ENCODE results near the gene TMTC2. TPM values are rescaled to one million over a fixed set of nuclear protein-coding genes. Genes with fewer than 3 reads are reported as not detected.
A peak's percentile ranks its signal among the peaks of the same experiment; 100 is the strongest.

Gene TMTC2
- polyA plus RNA-seq, 1 donor, result 46.4 TPM

- no peak for DNase-seq
Observed at GRCh38 chr12:82673698-82674097, 13.0 kb upstream of the TMTC2 start.

DNA sequence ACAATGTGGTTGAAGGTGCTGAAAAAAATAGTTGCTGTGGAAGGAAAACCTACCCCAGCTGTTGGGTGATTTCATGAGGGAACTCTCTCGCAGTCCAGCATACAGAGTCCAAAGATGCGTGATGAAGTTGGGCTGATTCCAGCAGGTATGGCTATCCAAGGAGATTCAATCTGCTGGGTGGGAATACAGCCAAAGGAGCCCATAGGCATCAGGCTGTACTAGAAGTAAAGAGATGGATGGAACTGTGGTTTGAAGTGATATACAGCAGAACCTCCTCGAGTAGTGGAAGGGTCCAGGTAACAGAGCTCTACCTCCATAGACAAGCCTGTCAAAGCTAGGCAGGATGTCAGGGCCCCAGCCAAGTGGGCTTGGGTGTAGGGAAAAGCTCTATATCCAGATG is 11.5 kb upstream of the TMTC2 start:
- DNase-seq, result no peak

DNA sequence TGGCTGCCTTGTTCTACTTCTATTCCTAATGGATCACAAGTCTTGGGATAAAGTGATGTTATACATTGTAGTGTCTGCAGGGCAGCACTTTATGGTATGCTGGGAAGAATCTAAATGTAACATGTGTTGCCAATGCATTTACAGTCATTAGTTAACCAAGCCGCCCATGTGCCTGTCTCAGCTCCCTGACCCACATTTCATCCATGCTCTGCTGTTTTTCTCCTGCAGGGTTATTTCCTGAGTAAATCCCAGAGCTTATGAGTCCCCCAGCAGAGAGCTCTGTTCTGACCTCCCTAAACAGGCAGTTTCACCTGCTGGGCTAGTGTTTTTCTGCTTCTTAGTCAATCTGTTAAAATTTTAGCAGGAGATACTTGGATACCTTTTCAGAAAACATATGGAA is 4.4 kb upstream of the TMTC2 start:
- no peak for DNase-seq

GRCh38 chr12:82682851-82683261 is 3.9 kb upstream of the TMTC2 start:
- no peak for DNase-seq

DNA sequence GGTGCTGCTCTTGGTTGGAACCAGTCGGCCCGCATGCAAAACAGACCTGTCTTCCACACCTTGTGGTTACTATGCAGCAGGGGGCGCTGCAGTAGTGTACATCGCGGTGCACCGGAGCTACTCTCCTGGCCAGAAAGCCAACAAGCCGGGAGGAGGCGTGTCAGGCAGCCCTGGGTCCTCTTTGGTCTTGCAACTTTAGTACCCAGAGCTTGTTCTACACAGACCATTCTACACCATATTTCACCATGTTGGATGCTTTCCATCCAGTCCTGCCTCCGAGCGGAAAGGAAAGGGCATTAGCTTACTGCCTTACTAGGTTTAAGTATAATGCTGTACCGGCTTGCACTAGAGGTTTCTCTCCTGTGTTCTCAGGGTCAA is 927 bp upstream of the TMTC2 start:
- DNase-seq, result peak; percentile 95

- peak; percentile 54 for DNase-seq
Observed at GRCh38 chr12:82687021-82688011, 610 bp downstream of the TMTC2 start.

DNA sequence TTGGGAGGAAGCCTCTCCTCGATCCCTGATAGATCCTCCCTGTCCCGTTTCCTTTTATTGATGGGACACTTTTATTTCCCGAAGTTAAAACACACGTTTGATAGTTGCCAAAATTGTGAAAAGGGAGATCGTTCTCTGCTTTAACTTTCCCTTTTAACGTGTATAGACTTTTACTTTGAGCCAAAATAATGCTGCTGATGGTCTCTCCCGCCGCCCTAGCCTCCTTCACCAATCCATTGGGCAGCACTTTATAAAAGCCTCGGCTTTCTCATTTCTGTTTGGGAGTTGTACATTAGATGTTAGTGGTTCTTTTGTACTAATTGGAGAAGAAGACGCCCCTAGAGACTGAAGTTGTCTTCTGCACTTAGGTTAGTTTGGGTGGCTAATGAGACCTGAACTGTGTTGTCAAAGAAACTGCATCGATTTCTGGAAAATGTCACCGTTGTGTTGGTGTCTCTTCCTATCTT is 1.4 kb downstream of the TMTC2 start:
- DNase-seq, result no peak

DNA sequence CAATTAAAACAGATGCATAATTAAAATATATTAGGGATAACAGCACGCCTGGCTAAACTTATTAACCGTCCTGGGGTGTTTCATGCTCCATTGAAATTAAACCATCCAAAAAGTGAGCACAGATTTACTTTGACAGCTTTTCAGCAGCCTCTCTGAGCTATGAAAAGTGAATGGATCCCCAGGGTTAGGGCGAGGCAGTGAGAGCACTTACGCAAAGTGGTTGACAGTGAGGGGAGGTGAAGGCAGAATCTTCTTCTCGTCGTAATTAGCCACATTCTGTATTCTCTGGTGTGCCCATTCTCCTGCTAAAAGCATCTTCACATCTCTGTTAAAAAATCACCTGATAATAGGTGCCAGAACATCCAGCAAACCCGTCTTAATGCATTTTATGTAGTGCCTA is 1.9 kb downstream of the TMTC2 start:
- DNase-seq, result no peak

- DNase-seq, result no peak
Observed at GRCh38 chr12:82690006-82690405, 3.3 kb downstream of the TMTC2 start.

DNA sequence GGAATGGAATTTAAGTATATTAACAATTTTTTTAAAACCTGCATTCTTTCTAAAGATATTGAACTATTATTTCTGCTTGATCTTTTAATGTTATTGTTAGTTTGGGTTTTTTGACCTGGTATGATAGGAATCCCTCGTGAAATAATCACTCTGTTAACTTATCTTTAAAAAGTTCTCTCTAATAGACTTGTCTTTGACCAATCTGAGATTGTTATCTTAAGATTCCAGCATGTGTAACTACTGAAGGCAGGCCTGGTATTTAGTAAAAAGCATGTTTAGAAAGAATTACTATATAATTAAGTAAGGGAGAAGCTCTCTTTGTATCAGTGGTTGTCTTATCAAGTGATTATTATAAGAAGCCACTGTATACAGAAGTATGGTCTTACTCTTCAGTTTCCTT is 4.8 kb downstream of the TMTC2 start:
- no peak for DNase-seq

DNA sequence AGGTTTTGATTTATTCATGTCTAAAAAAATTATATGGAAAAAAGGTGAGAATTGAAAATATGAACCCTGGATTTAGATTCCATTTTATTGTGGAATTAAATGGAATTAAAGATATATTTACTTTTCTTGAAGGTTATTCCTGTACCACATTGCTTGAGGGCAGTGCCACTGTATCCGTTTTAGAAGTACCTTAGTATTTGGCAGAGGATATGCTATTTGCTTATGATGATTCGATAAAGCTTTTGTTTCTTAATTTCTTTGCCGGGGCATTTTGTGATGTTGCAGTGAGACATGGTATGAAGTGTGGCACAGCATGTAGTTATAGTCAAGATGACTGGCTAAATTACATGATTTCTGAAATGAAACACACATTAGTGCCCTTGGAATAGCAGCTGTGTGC is 7.6 kb downstream of the TMTC2 start:
- no peak for DNase-seq

DNA sequence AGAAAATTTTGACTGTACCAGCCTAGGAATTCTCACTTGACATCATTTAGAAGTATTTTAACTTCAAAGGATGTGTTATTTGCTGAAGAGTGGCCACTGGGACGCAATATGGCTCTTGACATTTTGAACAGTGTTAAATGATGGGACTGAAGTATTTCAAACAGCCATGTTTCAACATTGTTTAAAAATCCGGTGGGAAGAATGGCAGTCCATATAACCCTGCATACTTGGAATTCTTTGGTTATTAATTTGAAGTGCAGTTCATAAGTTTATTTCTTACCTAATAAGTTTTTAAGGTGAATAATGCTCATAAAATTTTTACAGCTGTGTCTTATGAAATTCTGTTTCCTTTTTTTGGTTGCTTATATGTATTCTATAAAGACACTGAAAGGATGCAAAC is 8.3 kb downstream of the TMTC2 start:
- no peak for DNase-seq

GRCh38 chr12:82695531-82695930 is 8.8 kb downstream of the TMTC2 start:
- DNase-seq, result no peak

DNA sequence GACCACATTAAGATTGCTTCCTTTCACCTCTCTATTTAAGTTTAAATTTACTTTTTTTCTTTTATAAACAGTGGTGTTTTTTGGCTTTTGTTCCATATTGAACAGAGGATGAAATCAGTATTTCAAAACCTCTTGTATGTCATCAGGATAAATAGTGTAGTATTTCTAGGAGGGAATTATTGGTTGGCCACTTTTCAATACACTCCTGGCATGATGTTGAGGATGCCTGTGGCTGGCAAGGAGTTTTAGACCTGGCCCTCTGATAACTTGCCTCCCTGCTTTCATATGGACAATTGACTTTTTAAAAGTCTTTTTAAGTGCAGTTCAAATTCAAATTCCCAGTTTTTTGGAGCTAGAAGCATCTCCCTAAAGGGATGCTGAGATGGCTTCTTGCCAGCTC is 9.8 kb downstream of the TMTC2 start:
- DNase-seq, result no peak

- DNase-seq, result no peak
Observed at GRCh38 chr12:82698708-82699564, 12.2 kb downstream of the TMTC2 start.

- no peak for DNase-seq
Observed at GRCh38 chr12:82705774-82706173, 19.1 kb downstream of the TMTC2 start.

DNA sequence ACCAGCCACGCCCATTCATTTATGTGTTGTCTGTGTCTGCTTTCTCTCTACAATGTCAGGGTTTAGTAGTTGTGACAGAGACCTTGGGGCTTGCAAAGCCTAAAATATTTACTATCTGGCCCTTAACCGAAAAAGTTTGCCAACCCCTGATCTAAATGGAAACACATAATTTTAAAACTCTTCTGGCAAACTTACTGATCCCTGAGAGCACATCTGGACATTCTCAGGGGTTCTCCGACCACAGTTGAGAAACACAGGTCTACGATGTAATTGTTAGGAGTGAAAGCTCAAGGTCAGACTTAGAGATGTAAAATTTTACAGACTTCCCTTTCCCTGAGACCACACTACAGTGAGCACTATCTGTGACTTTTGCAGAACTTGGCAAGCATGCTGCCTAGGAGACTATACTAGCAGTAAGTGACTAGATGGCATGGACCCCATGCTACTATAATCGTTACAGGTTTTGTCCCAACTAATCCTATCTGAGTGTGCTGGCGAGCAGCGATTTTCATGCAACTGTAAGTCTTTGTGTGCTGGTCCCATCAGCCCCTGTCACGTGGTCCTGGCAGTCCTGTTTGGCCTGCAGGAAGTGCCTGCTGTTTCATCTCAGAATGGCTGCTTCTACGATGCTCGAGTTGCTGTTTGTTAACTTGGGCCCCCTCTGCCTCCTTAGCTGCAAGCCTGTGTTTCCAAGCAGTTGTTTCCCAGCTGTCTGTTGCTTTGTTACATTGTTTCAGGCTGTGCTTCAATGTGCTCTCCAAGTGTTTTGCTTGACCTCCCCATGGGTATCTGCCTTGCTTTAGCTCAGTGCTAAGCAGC is 21.6 kb downstream of the TMTC2 start:
- DNase-seq, result no peak

DNA sequence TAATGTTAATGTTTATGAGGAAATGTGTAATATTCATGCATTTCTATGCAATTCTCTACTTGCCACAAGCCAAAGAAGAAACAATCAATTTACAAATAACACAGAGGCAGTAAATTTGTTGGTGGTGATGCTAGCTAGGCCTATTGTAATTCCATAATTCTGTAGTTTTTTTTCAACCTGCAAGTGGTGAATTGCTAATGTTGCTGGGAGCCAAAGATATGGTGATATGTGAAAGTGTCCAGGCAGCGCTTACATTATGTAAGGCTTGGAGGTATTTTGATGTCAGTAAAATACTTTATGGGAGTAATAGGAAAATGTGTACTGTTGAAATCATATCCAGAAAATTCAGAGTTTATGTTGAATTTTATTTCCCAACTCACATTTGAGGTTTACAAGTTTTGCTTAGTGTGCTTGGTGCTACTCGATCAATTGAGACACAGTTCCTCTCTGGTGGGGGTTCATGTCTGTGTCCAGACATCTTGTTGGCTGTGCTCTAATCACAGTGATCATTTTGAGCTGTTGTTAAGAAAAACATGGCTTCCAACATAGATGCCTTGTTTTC is 23.2 kb downstream of the TMTC2 start:
- no peak for DNase-seq

DNA sequence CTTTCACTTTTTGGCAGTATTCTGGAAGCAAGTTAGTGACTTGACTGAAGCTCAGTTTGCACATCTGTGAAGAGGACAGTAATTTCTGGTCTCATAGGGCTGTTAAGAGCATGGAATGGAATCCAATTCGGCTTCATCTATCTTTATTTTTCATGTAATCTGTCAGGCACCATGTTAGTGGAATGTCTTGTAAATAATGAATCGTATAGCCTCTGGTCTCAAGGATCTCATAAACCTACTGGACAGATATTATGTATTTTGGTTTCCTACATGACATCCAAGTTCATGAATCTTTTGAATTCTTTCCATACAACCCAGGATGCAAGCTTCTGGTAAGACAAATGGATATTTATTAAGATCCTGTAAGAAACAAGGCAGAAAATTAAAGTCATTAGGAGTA is 24.0 kb downstream of the TMTC2 start:
- DNase-seq, result no peak

- DNase-seq, result no peak
Observed at GRCh38 chr12:82714427-82714826, 27.7 kb downstream of the TMTC2 start.

GRCh38 chr12:82721726-82722125 is 35.0 kb downstream of the TMTC2 start:
- no peak for DNase-seq

DNA sequence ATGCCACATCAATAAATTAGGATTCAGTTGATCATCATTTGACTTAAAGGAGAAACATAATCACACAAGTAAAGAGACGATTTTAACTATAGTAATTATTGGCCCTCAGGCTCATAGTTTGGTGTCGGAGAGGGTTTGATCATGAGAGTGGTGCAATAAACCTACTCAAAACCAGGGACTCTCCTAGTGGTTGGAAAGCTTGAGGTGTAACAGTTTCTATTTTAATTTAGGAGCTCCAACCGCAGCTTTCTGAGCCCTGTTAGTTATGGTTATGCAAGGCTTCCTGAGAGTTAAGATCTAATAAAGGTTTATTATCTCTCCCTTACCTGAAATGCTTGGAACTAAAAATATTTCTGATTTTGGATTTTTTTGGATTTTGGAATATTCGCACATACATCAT is 36.4 kb downstream of the TMTC2 start:
- no peak for DNase-seq

Data from left kidney (tissue), 2 donors.